Loucy (cell line): Measurements from ENCODE around the gene NDEL1.

Source experiments
- H2AFZ ChIP-seq: fragments of 200-600 bp; sonication (generic); 2 replicates; pipeline ENCODE4 v1.6.0; 2016; ENCODE audit warnings: antibody characterized with exemption, mild to moderate bottlenecking, low read length, moderate library complexity
- H3F3A ChIP-seq: fragments of 200-600 bp; 2 replicates; pipeline ENCODE4 v1.6.0; 2016; ENCODE audit warnings: antibody characterized with exemption, low read depth, mild to moderate bottlenecking
- H3K27me3 ChIP-seq: fragments of 200-600 bp; sonication (generic); 2 replicates; pipeline ENCODE4 v1.6.1; 2014; ENCODE audit warnings: low read length, mild to moderate bottlenecking; ENCODE audit not compliant: insufficient read depth, poor library complexity, severe bottlenecking
- H3K36me3 ChIP-seq: fragments of 200-600 bp; sonication (generic); 2 replicates; pipeline ENCODE4 v1.6.1; 2016; ENCODE audit warnings: low read length; ENCODE audit not compliant: insufficient read depth
- H3K4me1 ChIP-seq: fragments of 200-600 bp; sonication (generic); 2 replicates; pipeline ENCODE4 v1.5.1; 2014; ENCODE audit warnings: low read length, mild to moderate bottlenecking; ENCODE audit not compliant: insufficient read depth, poor library complexity, severe bottlenecking
- H3K4me2 ChIP-seq: fragments of 200-600 bp; sonication (generic); 2 replicates; pipeline ENCODE4 v1.6.0; 2014; ENCODE audit warnings: antibody characterized with exemption, low read length, low read depth, mild to moderate bottlenecking; ENCODE audit not compliant: poor library complexity, severe bottlenecking
- H3K4me3 ChIP-seq: fragments of 200-600 bp; sonication (generic); 2 replicates; pipeline ENCODE4 v1.5.1; 2014; ENCODE audit warnings: low read length, mild to moderate bottlenecking, mixed read lengths; ENCODE audit not compliant: poor library complexity, severe bottlenecking
- H3K79me2 ChIP-seq: fragments of 200-600 bp; sonication (generic); 2 replicates; pipeline ENCODE4 v1.6.1; 2014; ENCODE audit warnings: low read length; ENCODE audit not compliant: insufficient read depth
- H3K9ac ChIP-seq: fragments of 200-600 bp; sonication (generic); 2 replicates; pipeline ENCODE4 v1.6.0; 2014; ENCODE audit warnings: mild to moderate bottlenecking, low read depth, low read length, moderate library complexity; ENCODE audit not compliant: poor library complexity, severe bottlenecking
- H3K9me2 ChIP-seq: fragments of 200-600 bp; sonication (generic); replicated peaks from 2 replicates; pipeline ENCODE4 v1.6.1; 2016; ENCODE audit warnings: low read depth, low read length, mixed read lengths
- H3K9me3 ChIP-seq: fragments of 200-600 bp; sonication (generic); 2 replicates; pipeline ENCODE4 v1.6.1; 2014; ENCODE audit warnings: mild to moderate bottlenecking, antibody characterized with exemption, low read length, low read depth; ENCODE audit not compliant: insufficient read depth
- H4K20me1 ChIP-seq: fragments of 200-600 bp; sonication (generic); 2 replicates; pipeline ENCODE4 v1.6.0; 2014; ENCODE audit warnings: antibody characterized with exemption, low read length, mild to moderate bottlenecking; ENCODE audit not compliant: insufficient read depth, poor library complexity, severe bottlenecking
- EZH2phosphoT487 ChIP-seq: fragments of 200-600 bp; IDR thresholded peaks from 2 replicates; pipeline ENCODE4 v1.6.1; 2018; ENCODE audit warnings: antibody characterized with exemption, mild to moderate bottlenecking, moderate library complexity, borderline replicate concordance
- TF ChIP-seq, protein P1 (sequence below): fragments of 200-600 bp; sonication (generic); conservative IDR thresholded peaks from 2 replicates; pipeline ENCODE4 v1.5.1; 2014; ENCODE audit warnings: mild to moderate bottlenecking, antibody characterized with exemption, low read length

Gene NDEL1

GRCh38 chr17:8469964-8470363 is 34.3 kb downstream of the NDEL1 start:
- Histone ChIP-seq H3K4me1 (no peaks in the 10 kb centered on the region), H3K4me2 (no peak overlapping the region), H3F3A (no peaks in the 10 kb centered on the region), H3K36me3 (peaks cover 56% of the 10 kb centered on the region; the same call in 1 of the 2 replicates), H3K4me3 (no peak overlapping the region), H3K27me3 (no peaks in the 10 kb centered on the region), H4K20me1 (no peaks in the 10 kb centered on the region), H3K9me3 (no peaks in the 10 kb centered on the region), H3K9me2 (no peaks in the 10 kb centered on the region), H3K79me2 (peaks cover 4% of the 10 kb centered on the region; the same call in 1 of the 2 replicates), H2AFZ (no peak overlapping the region), H3K9ac (no peak overlapping the region)
- TF ChIP-seq EZH2phosphoT487 = no peak
- TF ChIP-seq, protein P1, sequence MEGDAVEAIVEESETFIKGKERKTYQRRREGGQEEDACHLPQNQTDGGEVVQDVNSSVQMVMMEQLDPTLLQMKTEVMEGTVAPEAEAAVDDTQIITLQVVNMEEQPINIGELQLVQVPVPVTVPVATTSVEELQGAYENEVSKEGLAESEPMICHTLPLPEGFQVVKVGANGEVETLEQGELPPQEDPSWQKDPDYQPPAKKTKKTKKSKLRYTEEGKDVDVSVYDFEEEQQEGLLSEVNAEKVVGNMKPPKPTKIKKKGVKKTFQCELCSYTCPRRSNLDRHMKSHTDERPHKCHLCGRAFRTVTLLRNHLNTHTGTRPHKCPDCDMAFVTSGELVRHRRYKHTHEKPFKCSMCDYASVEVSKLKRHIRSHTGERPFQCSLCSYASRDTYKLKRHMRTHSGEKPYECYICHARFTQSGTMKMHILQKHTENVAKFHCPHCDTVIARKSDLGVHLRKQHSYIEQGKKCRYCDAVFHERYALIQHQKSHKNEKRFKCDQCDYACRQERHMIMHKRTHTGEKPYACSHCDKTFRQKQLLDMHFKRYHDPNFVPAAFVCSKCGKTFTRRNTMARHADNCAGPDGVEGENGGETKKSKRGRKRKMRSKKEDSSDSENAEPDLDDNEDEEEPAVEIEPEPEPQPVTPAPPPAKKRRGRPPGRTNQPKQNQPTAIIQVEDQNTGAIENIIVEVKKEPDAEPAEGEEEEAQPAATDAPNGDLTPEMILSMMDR = no peak

DNA sequence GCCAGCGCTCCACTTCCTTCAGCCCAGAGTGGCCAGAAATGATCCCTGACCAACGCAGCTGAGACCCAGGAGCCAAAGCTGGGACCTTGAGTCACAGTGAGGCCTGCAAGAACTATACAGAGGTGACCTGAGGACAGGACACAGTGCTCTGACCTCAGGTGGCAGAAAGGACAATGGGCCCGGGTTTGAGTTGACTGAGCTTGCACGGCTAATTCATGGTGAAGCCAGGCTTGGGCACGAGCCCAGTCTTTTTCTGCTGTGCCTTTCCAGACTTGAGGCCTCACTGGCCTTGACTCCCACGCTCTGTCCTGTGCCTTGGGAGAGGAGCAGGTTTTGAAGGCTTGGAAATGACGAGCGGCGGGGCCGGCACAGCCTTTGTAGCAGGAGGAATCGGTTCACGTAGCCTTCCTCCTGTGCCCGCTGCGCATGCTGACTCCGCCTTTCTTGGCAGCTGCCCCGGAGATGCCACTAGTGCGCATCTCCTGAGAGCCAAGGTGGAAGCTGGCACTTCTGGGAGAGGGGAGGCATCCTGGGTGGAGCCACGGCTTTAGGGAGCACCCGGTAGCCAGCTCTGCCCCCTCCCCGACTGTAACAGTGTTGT is 34.9 kb downstream of the NDEL1 start:
- Histone ChIP-seq H3K36me3 (peaks cover 62% of the 10 kb centered on the region; the same call in 1 of the 2 replicates), H2AFZ (no peak overlapping the region), H3K79me2 (peaks cover 2% of the 10 kb centered on the region; the same call in 1 of the 2 replicates), H3K9me3 (no peaks in the 10 kb centered on the region), H3K9ac (no peak overlapping the region), H3K27me3 (no peaks in the 10 kb centered on the region), H4K20me1 (no peaks in the 10 kb centered on the region), H3F3A (no peaks in the 10 kb centered on the region), H3K4me2 (no peak overlapping the region), H3K4me3 (no peak overlapping the region), H3K4me1 (no peaks in the 10 kb centered on the region), H3K9me2 (no peaks in the 10 kb centered on the region)
- TF ChIP-seq EZH2phosphoT487 = no peak
- TF ChIP-seq, protein P1 = no peak

- Histone ChIP-seq H3K4me1 (no peaks in the 10 kb centered on the region), H3K9me3 (no peaks in the 10 kb centered on the region), H3F3A (no peaks in the 10 kb centered on the region), H3K9ac (no peak overlapping the region), H2AFZ (no peak overlapping the region), H3K9me2 (no peaks in the 10 kb centered on the region), H3K27me3 (no peaks in the 10 kb centered on the region), H3K36me3 (peaks cover 69% of the 10 kb centered on the region; the same call in 1 of the 2 replicates), H3K4me2 (no peak overlapping the region), H3K79me2 (no peaks in the 10 kb centered on the region), H3K4me3 (no peak overlapping the region), H4K20me1 (no peaks in the 10 kb centered on the region)
- TF ChIP-seq EZH2phosphoT487 = no peak
- TF ChIP-seq, protein P1 = no peak
These were observed 37.0 kb downstream of the NDEL1 start for GRCh38 chr17:8472663-8473062.
